ENCODE data around the gene SPACA4.
"Not testable (repeated sequence)": the region's sequence is repeated elsewhere in the genome, so short reads cannot be mapped to it uniquely, and the experiment has no call there.

Gene SPACA4, protein sequence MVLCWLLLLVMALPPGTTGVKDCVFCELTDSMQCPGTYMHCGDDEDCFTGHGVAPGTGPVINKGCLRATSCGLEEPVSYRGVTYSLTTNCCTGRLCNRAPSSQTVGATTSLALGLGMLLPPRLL

GRCh38 chr19:48606463-48607358, at the start of gene SPACA4:
Gene SPACA4 (plus strand): TSS chr19:48606742. CDS start chr19:48606979, 237 bp downstream.
- no peak for DNase-seq (ENCODE audit: low read depth)

DNA sequence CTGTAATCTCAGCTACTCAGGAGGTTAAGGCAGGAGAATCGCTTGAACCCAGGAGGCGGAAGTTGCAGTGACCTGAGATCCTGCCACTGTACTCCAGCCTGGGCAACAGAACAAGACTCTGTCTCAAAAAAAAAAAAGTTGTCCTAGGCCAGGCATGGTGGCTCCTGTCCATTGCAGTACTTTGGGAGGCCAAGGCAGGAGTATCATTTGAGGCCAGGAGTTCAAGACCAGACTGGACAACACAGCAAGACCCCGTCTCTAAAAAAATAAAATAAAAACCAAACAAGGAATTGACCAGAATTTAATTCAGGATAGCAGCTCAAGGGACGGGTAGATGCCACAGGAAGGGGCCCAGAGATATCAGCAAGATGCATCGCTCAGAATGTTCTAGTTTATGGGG, 49.7 kb upstream of the SPACA4 start:
- DNase-seq (ENCODE audit: low read depth) = no peak

DNA sequence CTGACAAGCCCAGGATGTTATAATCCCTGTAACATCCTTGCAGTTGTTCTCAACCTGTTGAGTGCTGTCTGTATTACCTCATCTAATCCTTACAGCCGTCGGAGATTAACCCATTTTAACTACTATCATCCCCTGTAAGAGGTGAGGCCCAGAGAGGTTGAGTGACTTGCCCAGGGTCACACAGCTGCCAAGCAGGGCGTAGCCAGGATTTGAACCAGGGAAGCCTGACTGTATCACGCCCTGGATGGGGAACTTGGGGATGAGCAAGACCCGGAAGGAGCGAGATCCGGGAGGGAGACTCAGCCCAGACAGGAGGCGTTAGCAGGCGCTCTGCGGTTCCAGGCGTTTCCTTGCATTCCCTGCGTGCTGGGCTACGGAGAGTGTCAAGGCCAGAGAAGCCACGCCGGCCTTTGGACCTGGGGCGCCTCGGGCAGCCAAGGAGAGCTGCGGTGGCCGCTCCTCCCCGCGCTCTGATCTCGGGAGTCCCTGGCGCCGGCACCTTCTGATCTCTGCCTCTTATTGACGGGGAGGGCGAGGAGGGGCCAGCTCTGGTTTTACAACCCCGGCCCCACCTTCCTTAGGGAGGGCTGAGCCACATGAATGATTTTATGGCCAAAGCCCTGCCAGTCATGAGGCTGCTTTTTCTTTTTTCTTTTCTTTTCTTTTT, 48.4 kb upstream of the SPACA4 start:
- no peak for DNase-seq (ENCODE audit: low read depth)

GRCh38 chr19:48560095-48560530, 46.4 kb upstream of the SPACA4 start:
- no peak for DNase-seq (ENCODE audit: low read depth)

DNA sequence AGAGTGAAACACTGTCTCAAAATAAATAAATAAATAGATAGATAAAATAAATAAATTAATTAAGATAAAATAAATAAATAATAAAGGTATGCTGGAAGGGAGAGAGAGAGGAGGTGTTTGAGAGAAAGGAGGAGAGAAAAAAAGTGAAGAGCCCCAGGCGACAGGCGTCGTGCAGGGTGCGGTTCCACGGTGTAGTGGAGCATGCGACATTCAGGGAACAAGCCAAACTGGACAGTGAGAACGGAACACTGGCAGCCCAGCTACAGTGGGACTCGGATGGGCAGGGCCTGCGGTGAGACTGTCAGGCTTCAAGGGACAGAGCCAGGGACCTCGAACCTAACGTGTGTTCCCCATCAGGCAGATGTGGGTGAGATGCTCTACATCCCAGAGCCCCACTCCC, 45.1 kb upstream of the SPACA4 start:
- DNase-seq (ENCODE audit: low read depth) = no peak

- DNase-seq (ENCODE audit: low read depth) = no peak
These were observed 41.5 kb upstream of the SPACA4 start for GRCh38 chr19:48565090-48565489.

GRCh38 chr19:48568345-48568886, 38.1 kb upstream of the SPACA4 start:
- DNase-seq (ENCODE audit: low read depth) = no peak

- DNase-seq (ENCODE audit: low read depth) = no peak
These were observed 36.7 kb upstream of the SPACA4 start for GRCh38 chr19:48569814-48570213.

DNA sequence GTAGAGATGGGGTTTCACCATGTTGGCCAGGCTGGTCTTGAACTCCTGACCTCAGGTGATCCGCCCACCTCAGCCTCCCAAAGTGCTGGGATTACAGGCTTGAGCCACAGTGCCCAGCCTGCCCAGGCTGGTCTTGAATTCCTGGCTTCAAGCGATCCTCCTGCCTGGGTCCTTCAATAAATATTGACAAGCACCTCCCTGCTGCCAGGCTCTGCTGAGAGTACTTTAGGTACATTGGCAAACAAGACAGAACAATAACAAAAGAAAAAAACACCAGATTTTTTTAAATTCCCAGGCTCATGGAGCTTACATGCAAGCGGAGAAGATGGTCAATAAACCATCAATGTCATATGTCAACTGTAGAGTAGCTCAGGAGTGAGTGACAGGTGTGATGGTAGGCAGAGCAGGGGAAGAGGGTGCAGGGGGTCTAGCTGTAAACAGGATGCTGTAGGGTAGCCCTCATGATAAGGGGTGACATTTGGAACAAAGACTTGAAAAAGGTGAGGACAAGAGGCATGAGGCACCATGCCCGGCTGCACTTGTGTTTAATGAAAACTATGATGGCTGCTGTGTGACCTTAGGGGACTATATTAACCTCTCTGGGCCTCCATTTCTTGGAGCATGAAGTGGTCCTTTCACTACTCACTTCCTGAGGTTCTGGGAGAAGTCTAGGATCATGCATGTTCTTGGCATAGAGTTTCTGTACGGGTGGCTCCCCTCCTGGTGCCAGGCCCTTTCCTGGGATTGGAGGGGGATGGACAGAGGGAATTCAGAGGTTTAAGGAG, 35.0 kb upstream of the SPACA4 start:
- no peak for DNase-seq (ENCODE audit: low read depth)

DNA sequence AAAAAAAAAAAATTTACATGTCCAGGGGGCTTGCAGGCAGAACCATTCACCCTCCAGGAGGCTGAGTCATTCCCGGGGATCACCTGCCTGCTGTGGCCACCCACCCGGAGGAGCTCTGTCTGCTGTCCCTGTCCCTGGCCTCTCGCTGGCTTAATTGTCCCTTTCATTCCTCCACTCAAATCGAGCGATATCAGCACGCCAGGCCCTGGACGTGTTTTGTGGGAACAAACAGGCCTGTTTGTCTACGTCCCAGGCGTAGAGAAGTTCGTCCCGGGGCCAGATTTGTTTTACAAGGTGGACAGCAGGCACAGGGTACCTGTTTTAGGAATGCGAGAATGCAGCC, 33.4 kb upstream of the SPACA4 start:
- DNase-seq (ENCODE audit: low read depth) = no peak

DNA sequence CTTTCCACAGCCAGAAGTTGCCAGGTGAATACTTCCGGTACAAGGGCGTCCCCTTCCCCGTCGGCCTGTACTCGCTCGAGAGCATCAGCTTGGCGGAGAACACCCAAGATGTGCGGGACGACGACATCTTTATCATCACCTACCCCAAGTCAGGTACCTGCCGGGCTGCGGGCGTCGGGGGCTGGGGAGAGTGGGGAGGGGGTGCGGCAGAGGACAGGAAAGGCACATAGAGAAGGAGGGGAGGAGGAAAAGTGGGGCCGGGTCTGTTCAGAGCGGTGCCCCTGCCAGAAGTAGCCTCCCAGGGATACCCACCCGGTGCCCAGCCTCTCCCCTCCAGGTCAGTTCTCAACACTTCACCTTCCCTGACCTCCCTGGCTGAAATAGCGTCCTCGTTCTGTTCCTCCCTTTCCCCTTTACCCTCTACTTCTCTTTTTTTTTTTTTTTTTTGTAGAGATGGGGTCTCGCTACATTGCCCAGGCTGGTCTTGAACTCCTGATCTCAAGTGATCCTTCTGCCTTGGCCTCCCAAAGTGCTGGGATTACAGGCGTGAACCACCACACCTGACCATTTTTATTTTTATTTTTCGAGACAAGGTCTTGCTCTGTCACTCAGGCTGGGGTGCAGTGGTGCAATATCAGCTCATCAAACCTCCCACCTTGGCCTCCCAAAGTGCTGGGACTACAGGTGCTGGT, 30.5 kb upstream of the SPACA4 start:
- DNase-seq (ENCODE audit: low read depth) = no peak

DNA sequence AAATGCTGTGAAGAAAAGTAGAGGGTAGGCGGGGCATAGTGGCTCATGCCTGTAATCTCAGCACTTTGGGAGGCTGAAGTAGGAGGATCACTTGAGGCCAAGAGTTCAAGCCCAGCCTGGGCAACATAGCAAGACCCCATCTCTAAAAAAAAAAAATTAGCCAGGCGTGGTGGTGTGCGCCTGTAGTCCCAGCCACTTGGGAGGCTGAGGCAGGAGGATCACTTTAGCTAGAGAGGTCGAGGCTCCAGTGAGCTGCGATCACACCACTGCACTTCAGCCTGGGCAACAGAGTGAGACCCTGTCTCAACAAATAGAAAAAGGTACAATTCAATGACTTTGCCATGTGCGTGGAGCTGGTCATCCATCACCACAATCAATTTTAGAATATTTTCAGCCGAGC, 28.6 kb upstream of the SPACA4 start:
- not testable (repeated sequence) for DNase-seq (ENCODE audit: low read depth)

DNA sequence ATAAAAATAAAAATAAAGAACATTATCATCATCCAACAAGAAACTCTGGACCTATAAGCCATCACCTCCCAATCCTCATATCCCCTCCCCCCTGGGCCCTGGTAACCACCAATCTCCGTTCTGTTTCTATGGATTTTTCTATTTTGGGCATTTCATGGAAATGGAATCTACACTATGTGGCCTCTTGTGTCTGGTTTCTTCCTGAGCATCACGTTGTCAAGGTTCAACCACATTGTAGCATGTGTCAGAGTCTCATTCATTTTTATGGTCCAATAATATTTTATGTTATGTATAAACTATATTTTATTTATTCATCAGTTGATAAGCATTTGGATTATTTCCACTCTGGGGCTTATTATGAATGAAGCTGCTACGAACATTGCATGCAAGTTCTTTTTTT, 27.7 kb upstream of the SPACA4 start:
- DNase-seq (ENCODE audit: low read depth) = no peak

DNA sequence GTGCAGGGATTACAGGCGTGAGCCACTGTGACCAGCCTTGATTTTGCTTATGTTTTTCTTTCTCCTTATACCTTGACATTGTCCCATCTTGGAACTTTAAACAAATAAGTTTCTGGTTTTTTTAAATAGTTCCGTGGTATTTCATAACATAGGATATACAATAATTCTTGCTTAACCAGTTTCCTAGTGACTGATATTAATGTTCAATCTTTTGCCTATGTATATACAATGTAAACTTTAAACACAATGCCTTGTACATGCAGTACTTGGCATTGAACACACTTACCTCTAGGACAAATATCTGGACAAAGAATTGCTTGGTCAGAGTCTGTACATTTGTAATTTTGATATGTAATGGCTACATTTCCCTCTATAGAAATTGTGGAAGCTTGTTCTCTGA, 24.4 kb upstream of the SPACA4 start:
- no peak for DNase-seq (ENCODE audit: low read depth)

DNA sequence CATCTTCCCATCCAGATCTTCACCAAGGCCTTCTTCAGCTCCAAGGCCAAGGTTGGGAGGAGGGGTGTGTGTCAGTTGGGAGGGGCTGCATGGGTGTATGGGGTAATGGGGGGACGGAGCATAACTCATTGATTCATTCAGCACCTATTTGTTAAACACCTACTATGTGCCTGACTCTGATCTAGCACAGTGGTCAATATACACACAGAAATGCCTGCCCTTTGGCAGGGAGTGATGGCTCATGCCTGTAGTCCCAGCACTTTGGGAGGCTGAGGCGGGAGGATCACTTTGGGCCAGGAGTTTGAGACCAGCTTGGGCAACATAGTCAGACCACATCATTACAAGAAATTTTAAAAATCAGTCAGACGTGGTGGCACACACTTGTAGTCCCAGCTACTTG, 19.2 kb upstream of the SPACA4 start:
- DNase-seq (ENCODE audit: low read depth) = no peak

DNA sequence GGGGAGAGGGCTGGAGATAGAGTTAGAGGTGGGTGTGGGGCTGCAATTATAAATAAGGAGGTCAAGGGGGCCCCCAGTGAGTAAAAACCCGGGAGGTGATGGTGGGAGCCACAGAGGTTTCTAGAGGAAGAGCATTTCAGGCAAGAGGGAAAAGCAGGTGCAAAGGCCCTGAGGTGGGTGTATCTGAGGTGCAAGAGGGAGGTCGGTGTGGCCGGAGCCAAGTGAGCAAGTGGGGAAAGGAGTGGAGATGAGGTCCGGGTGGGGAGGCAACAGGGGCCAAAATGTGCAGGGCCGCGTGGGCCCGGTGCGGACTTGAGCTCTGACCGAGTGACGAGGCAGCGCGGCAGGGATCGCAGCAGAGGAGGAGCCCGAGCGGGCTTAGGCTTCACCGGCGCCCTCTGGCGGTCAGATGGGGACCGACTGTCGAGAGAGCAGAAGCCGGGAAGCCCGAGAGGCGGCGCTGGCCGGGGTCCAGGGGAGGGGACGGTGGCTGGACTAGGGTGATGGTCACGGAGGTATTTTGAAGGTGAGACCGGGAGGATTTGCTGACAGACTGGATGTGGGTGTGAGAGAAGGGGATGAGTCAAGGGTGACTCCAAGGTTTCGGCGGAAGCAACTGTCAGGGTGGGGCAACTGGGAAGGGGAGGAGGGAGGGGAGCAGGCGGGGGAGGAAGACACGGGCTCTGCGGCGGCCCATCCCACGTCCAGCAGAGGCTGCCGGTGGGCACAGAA, 17.7 kb upstream of the SPACA4 start:
- DNase-seq (ENCODE audit: low read depth) = no peak

GRCh38 chr19:48591021-48591420, 15.5 kb upstream of the SPACA4 start:
- no peak for DNase-seq (ENCODE audit: low read depth)

DNA sequence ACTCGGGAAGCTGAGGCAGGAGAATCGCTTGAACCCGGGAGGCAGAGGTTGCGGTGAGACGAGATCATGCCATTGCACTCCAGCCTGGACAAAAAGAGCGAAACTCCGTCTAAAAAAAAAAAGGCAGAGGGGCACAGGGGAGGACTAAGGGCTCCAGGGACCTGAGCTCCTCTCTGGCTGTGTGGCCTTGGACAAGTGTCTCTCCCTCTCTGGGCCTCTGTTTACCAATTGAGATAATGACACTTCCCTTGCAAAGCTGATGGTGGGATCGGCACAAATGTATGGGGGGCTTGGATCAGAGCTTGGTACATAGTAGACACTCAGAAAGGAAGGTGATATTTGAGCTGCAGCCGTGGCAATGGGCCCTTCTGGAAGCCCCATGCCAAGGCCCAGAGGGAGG, 11.4 kb upstream of the SPACA4 start:
- DNase-seq (ENCODE audit: low read depth) = no peak

DNA sequence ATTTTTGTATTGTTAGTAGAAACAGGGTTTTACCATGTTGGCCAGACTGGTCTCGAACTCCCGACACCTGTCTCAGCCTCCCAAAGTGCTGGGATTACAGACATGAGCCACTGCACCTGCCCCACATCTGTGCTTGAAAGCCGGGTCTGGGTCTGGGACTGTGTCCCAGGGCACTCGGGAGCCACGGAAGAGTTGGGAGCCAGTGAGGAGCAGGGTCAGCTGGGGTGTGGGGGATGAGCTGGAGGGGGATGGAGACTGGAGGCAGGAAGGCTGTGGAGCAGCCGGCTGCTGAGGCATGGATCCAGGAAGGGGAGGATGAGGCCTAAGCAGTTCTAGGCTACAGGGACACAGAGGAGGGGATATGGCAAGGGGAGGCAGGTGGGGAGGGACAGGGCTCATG, 10.7 kb upstream of the SPACA4 start:
- DNase-seq (ENCODE audit: low read depth) = no peak

DNA sequence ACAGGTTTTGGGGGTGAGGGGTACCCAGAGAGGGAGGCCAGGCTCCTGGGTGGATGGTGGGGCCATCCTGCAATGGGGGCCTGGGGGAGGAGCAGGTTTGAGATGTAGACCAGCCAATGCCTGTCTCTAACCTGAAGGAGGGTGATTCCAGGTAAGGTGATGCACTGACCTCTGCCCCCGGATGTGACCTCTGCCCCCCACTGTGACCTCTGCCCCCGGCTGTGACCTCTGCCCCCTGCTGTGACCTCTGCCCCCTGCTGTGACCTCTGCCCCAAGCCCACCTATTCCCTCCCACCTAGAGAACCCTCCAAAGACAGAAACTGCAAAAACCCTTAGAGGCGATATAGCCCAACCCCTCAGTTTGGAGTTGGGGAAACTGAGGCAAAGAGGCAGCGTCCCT, 10.3 kb upstream of the SPACA4 start:
- no peak for DNase-seq (ENCODE audit: low read depth)
